ENCODE measurements around the gene TSPAN16. TPM values are rescaled to one million over a fixed set of nuclear protein-coding genes. Genes with fewer than 3 reads are reported as not detected.

The TSPAN16 gene
- total RNA-seq (2014; rRNA removed; shearing (Covaris generic)), result not detected in 2 replicates

- DNase-seq (ENCODE audit: low spot score), result no peak
Observed at GRCh38 chr19:11295665-11296245, at the start of gene TSPAN16. TSS of gene TSPAN16 (plus strand) at chr19:11296160. CDS start at chr19:11296298, 138 bp downstream.

GRCh38 chr19:11246941-11247340 lies 49.0 kb upstream of the TSPAN16 start:
- DNase-seq (ENCODE audit: low spot score), result no peak

GRCh38 chr19:11247391-11247790 lies 48.6 kb upstream of the TSPAN16 start:
- no peak for DNase-seq (ENCODE audit: low spot score)

- DNase-seq (ENCODE audit: low spot score), result no peak
Observed at GRCh38 chr19:11247934-11248333, 48.0 kb upstream of the TSPAN16 start.

GRCh38 chr19:11248852-11249251 lies 47.1 kb upstream of the TSPAN16 start:
- no peak for DNase-seq (ENCODE audit: low spot score)

GRCh38 chr19:11251217-11251616 lies 44.7 kb upstream of the TSPAN16 start:
- DNase-seq (ENCODE audit: low spot score), result no peak

- DNase-seq (ENCODE audit: low spot score), result no peak
Observed at GRCh38 chr19:11251650-11252314, 44.2 kb upstream of the TSPAN16 start.

GRCh38 chr19:11252665-11253355 lies 43.1 kb upstream of the TSPAN16 start:
- DNase-seq (ENCODE audit: low spot score), result no peak

GRCh38 chr19:11254666-11255065 lies 41.3 kb upstream of the TSPAN16 start:
- DNase-seq (ENCODE audit: low spot score), result no peak

- DNase-seq (ENCODE audit: low spot score), result no peak
Observed at GRCh38 chr19:11256189-11256588, 39.8 kb upstream of the TSPAN16 start.

GRCh38 chr19:11257846-11258380 lies 38.0 kb upstream of the TSPAN16 start:
- no peak for DNase-seq (ENCODE audit: low spot score)

- DNase-seq (ENCODE audit: low spot score), result no peak
Observed at GRCh38 chr19:11260996-11261395, 35.0 kb upstream of the TSPAN16 start.

GRCh38 chr19:11261431-11261970 lies 34.5 kb upstream of the TSPAN16 start:
- DNase-seq (ENCODE audit: low spot score), result no peak

- DNase-seq (ENCODE audit: low spot score), result no peak
Observed at GRCh38 chr19:11261971-11262839, 33.8 kb upstream of the TSPAN16 start, which contains the start of gene DOCK6. TSS of gene DOCK6 (minus strand) at chr19:11262524. CDS start at chr19:11262440, 84 bp downstream.

GRCh38 chr19:11263726-11264125 lies 32.2 kb upstream of the TSPAN16 start:
- no peak for DNase-seq (ENCODE audit: low spot score)

GRCh38 chr19:11264452-11265176 lies 31.3 kb upstream of the TSPAN16 start:
- DNase-seq (ENCODE audit: low spot score), result peak; percentile 85

GRCh38 chr19:11265177-11265784 lies 30.7 kb upstream of the TSPAN16 start:
- DNase-seq (ENCODE audit: low spot score), result no peak

GRCh38 chr19:11265785-11266236 lies 30.1 kb upstream of the TSPAN16 start:
- DNase-seq (ENCODE audit: low spot score), result peak; percentile 86

GRCh38 chr19:11267316-11268085 lies 28.5 kb upstream of the TSPAN16 start:
- no peak for DNase-seq (ENCODE audit: low spot score)

Measured in HT-29 (cell line).